Right renal pelvis (tissue), 4 donors: ENCODE results near the gene BPIFB6. TPM values are rescaled to one million over a fixed set of nuclear protein-coding genes. Genes with fewer than 3 reads are reported as not detected.
"Not testable (repeated sequence)": the region's sequence is repeated elsewhere in the genome, so short reads cannot be mapped to it uniquely, and the experiment has no call there.

Source experiments
- DNase-seq, 4 donors: peaks; one replicate each; pipeline ENCODE4 v3.0.0-alpha.2; 2013; ENCODE audit warnings: low read depth in 4 of 4, low spot score in 3 of 4, missing footprints in 1 of 4
- polyA plus RNA-seq, 4 donors: library from polyadenylated mRNA; unstranded; fragments of 120-200 nt; gene quantifications; one replicate each; pipeline ENCODE4 v1.2.1, GENCODE V29; 2013; ENCODE audit not compliant: insufficient read length in 4 of 4

BPIFB6 gene
- polyA plus RNA-seq, 4 donors = not detected

DNA sequence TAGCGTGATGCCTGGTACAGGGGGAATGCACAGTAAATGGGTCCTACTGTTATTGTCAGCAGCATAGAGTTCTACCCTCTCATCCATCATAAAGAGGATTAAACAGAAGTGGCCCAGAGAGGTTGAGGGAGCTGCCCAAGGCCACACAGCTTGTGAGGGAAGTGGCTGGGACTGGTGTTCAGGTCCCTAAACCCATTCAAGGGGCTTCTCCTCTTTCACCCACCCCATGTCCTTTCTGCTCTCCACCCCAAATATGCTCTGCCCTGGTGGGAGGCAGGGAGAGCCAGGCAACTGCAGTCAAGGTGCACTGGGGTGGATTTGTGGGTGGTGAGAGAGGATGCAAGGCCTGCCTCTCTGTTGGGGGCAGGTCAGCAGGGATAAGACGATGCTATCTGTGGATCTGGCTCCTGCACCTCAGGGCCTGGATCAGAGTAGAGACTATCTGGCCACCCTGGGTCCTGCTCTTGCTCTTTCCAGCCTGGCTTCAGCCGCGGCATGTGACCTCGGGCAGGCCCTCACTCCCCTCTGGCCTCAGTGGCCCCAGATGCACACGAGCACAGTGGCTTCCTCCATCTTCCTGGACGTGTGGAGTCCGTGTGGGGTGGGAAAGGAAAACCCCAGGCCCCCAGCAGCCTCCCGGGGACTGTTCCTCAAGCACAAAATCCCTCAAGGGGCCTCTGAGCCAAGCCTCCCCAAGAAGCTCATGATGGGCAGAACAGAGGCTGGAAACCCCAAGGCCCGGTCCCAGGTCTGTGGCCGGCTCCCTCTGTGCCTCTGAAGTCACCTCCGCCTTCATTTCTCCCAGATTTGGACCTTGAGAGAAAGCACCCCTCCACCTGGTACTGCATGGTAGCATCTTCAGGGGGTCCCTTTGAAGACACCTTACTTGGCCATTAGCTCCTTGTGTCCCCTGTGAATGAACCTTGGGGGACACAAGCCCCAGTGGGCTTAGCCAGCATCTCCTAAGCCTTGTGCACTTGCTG is 3.4 kb upstream of the BPIFB6 start:
- DNase-seq = no peak

DNA sequence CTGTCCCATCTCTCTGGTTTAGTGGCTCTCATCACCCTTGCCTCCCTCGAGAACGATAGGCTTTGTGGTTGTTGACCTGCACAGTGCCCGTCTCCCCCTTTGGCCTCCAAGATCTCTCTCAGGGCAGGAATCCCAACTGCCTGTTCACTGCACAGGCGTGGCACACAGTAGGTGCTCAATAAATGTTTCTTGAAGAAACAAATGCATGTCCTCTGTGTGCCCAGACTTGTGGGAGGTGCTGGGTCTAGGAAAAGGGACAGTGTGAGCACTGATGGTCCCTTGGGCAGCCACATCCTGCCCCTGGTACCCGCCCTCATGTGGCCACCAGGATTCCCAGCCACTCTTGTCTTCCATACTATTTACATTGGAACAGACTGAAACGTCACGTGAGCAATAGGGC is 2.6 kb upstream of the BPIFB6 start:
- no peak for DNase-seq

- no peak for DNase-seq
Measured at GRCh38 chr20:33030076-33030475, 1.4 kb upstream of the BPIFB6 start.

GRCh38 chr20:33030569-33030968 is 879 bp upstream of the BPIFB6 start:
- no peak for DNase-seq

GRCh38 chr20:33032555-33032954 is 1.1 kb downstream of the BPIFB6 start:
- no peak for DNase-seq

DNA sequence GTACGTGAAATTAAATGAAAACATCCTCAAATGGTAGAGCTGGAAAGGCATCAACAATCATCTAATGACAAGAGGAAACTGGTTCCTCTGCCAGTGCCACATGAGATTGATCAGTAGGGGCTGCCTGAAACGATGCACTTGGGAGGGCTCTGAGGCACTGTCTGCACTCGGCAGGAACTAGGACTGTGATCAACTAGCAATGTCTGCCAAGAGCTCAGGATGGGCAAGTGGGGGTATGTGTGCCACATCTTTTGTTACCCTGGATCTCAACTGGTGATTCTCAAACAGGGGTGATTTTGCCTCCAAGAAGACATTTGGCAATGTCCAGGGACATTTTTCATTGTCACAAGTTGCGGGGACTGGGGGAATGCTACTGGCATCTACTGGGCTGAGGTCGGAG is 1.9 kb downstream of the BPIFB6 start:
- DNase-seq = no peak

GRCh38 chr20:33034115-33034514 is 2.7 kb downstream of the BPIFB6 start:
- no peak for DNase-seq

GRCh38 chr20:33034901-33035492 is 3.5 kb downstream of the BPIFB6 start:
- no peak for DNase-seq

GRCh38 chr20:33037456-33037855 is 6.0 kb downstream of the BPIFB6 start:
- DNase-seq = no peak

DNA sequence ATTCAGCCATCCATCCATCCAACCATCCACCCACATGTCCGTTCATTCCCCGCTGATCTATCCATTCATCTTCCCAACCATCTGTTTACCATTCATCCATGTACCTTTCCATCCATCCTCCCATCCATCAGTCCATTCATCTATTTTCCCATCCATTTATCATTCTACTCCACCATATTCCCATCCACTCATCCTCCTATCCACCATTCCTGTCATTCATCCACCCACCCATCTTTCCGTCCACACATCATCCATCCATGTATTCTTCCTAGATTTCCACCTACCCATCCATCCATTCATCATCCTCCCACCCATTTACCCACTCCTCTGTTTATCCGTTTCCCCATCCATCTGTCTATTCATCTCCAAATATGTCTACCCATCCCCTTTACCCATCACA is 6.8 kb downstream of the BPIFB6 start:
- DNase-seq = no peak

DNA sequence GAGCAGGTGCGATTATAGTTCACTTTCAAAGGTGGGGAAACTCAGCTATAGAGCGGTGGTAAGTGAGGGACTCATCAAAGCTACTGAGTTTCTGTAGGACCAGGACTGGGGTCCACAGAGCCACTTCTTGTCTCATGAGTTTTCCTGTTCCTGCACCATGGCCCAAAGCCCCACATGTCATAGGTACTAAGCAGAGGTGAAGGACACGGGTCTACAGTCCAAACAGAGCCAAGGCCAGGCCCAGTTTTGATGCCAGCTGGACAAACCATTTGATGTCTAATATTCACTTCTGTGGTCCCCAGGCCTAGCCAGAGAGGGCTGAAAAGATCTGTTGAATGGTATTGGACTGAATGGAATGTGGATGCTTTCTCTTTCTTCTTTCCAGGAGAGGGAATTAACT is 11.0 kb downstream of the BPIFB6 start:
- no peak for DNase-seq

- DNase-seq = no peak
Measured at GRCh38 chr20:33042983-33043730, 11.7 kb downstream of the BPIFB6 start.

DNA sequence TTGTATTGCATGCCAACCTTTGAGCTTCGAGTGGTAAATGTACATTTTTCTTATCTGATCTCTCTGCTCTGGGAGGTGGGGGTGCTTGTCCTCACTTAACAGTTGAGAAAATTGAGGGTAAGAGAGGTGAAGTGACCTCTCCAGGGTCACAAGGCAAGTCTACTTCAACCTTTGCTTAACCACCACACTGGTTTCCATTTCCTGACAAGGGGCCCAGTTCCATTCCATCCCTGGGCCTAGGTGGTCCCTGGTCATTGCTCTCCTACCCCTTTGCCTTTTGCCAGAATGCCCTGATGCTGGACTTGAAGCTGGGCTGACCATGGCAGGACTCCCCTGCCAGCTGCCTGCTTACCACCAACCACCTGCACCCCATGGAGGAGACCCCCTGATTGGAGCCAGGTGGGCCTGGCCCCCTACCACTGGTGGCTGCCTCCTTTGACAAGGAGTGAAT is 12.3 kb downstream of the BPIFB6 start:
- no peak for DNase-seq

DNA sequence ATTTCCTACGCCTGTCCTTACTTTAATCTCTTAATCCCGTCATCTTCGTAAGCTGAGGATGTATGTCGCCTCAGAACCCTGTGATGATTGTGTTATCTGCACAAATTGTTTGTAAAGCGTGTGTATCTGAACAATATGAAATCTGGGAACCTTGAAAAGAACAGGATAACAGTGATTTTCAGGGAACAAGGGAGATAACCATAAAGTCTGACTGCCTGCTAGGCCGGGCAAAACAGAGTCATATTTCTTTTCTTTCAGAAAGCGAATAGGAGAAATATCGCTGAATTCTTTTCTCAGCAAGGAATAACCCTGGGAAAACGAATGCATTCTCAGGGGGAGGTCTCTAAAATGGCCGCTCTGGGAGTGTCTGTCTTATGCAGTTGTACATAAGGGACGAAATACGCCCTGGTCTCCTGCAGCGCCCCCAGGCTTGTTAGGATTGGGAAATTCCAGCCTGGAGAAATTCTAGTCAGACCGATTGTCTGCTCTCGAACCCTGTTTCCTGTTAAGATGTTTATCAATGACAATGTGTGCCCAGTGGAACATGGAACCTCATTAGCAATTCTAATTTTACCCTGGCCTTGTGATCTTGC is 13.8 kb downstream of the BPIFB6 start:
- DNase-seq = not testable (repeated sequence)

DNA sequence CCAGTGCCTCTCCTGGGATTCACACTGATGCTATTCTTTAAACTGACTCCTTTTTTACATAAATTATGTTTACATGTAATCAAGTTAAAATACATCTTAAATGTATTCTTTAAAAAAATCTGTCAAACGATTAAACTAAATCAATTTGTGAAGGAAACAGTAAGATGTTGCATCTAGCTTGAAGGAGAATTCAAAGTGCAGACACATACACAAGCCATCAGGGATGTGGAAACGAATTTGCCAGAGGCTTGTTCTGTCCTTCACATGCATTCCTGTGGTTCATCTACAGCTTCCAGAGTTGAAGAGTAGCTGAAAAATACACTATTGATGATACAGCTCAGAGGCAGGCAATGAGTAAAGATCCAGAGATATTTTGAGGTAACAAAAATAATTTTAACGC is 15.0 kb downstream of the BPIFB6 start:
- DNase-seq = no peak

GRCh38 chr20:33051333-33051732 is 19.9 kb downstream of the BPIFB6 start:
- no peak for DNase-seq

DNA sequence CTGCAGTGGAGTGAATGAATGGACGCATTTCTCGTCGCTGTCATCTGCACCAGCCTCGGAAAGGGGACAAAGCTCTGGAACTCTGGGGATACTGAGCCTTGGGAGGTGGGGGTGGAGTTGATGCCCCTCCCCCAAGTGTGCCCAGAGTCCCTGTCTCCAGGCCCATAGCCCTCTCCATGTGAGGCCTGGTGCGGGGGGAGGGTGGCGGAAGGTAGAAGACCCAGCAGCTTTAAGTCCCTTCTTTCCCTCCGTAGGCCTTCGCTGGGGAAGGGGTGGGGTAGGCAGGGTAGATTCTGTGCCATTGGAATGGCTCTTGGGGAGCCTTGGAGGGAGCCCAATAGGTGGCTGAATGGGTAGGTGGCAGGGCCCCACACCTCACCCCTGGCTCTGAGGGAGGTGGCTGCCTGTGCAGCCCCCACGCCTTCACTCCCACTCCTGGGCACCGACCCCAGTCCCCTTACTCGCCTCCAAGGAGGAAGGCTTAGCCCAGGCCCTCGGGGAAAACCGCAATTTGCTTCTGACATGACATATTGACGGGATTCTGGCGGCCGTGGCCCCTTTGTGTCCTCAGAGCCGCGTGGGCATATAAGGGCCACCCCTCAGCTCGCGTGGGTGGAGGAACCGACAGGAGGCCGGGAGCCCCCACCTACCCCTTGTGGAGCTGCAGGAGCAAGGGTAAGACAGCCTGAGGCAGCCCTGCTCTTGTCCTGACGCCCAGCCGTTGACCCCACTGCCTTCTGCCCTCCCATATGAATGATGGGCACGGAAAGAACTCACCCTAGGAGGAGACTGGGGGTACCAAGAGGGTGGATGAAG is 22.1 kb downstream of the BPIFB6 start, which contains the start of gene BPIFB3:
BPIFB3 (plus strand) TSS at position 613 of the 816 bp plus-strand sequence. CDS start 1,533 bp downstream, outside the sequence.
- no peak for DNase-seq

- no peak for DNase-seq
Measured at GRCh38 chr20:33054381-33054780, 22.9 kb downstream of the BPIFB6 start.

GRCh38 chr20:33054791-33055190 is 23.3 kb downstream of the BPIFB6 start:
- no peak for DNase-seq

GRCh38 chr20:33059136-33059535 is 27.7 kb downstream of the BPIFB6 start:
- no peak for DNase-seq
